Measurements from ENCODE around the gene GDPD5.
A peak's percentile ranks its signal among the peaks of the same experiment; 100 is the strongest.

The GDPD5 gene

DNA sequence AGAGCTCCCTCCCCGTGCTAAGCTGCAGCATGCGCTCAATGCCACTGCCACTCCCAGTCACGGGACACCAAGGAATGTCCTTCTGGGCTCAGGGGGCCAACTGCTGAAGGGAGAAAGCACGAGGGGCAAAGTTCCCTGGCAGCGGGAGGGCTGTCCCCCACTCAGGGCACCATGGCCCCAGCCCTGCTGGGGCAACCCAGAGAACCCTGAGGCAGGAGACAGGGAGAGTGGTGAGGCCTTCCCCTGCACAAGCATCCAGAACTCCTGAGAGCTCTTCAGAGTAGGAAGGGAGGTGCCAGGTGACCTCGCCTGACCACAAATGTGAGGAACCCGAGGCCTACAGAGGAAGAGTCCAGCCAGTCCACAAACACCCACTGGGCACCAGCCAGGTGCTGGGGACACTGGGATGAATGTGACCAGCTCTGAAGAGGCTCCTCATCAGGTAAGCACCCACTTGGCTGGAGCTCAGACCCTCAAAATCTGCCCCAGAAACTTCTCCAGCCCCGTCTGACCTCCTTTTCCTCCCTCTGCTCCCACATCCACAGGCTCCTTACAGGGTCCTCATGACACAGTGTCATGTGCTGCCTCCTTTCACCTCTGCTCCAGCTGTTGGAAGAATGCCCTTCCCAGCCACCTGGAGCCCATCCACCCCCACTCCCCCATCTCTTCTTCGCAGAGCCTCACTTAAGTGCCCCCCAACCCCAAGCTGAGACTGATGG lies 15.6 kb downstream of the GDPD5 start:
- no peak for DNase-seq (ENCODE audit: low spot score)

DNA sequence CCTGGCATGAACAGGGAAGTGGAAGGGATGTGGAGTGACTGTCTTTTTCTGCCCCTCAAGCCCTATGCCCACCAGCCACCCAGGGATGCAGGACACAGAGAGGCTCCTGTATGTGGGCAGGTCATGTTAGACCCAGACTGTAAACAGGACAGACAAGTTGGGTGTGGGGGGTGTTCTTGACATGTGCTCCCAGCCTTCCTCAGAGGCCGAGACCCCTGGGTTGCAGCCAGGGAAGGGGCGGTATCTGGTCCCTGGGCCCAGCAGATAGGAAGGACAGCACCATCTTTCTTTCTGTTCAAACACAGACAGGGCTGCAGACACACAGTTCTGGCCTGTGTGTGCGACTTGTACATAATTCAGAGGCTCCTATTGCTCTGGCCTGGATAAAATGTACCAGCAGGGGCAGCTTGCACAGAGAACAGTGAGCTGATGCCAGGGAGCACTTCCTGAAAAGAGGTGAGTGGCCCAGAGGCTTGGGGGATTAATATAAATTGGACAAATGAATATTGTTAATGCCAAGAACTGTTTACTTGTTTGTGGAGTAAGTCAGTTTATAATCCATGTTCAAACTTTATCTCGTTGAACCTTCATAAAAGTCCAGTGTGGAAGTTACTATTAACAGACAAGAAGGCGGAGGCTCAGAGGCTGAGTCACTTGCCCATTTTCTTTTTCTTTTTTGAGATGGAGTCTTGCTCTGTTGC lies 16.6 kb downstream of the GDPD5 start:
- DNase-seq (ENCODE audit: low spot score), result peak; percentile 50

DNA sequence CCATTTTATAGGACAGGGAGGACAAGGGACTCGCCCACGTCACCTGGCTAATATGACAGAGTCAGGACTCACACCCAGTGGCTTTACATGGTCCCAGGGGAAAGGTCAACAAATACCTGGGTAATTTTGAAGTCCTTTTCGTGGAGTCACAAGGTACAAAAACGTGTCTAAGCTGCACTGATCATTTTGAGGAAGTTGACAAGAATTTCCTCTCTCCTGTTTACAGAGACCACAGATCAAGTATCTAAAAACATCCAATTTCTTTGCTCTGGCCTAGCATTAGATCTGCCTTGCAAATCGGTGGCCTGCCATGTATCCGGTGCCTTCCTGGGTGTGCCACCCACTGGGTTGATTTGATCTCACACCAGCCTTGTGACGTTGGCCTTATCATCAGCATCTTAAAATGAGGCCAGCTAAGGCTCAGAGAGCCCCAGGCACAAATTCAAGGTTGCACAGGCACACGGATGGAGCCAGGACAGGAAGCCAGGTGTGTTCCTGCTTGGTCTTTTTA lies 17.6 kb downstream of the GDPD5 start:
- DNase-seq (ENCODE audit: low spot score), result peak; percentile 67

DNA sequence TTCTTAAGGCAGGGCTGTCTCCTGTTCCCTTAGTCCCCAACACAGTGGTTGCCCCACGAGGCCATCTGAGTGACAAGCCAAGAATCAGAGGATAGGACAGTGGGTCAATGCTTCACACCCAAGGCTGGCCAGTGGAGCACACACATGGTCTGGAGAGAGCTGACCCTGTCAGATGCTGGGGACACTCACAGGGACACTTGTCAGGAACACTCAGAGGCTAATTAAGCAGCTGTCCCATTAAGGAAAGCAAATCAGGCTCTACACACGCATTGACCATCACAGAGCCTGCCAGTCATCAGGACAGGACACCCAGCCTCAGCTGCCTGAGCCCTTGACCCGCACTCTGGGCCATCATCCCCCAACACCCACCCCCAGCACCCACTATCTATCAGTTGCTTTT lies 18.2 kb downstream of the GDPD5 start:
- no peak for DNase-seq (ENCODE audit: low spot score)

DNA sequence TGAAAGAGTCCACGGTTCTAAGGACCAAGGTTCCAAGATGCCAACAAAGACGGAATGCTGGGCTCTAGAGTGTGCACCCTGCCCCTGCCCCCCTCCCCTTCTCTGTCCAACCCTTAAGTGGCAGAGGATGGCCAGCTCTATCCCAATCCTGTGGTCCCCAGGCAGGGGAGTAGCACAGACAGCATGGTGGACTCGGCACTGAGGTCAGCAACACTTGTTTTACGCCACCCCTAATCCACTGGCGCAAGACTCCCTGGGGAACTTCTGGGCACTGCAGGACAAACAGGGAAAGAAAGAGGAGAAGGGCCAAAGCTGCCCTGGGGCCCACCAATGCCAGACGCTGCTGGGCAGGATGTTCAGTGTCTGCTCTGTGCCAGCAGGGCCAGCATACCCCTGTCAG lies 18.9 kb downstream of the GDPD5 start:
- DNase-seq (ENCODE audit: low spot score), result no peak

DNA sequence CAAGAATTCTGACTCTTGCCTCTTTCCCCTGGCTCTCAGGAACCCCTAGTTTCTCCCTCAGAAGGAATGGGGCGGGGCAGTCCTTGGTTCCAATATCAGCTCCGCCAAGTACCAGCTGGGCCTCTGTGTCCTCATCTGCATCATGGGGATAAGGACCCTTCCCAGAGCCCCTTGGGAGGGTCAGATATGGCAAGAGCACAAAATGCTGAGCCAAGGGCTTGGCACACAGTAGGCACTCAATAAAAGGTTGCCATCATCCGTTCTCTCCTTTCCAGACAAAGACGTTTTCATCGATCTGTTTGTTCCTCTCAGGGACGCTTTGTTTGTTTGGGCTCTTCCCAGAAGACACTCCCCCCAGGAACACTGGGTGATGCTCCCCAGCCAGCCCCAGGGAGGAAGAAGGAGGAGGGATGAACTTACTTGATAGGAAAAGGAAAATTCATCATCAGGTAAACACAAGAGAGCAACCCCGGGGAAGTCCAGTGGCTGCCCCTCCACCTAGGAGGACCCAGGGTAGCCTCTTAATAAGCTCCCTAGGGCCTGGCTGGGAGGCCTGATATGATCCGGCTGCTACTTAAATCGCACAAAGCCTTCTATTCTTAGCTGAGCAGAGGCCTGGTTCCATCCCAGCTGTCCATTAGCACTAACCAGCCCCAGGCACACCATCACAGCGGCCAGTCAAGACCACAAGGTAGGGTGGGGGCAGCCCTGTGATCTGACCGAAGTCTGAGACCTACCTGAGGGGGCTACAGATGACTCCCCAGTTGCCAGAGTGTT lies 19.6 kb downstream of the GDPD5 start:
- DNase-seq (ENCODE audit: low spot score), result no peak

DNA sequence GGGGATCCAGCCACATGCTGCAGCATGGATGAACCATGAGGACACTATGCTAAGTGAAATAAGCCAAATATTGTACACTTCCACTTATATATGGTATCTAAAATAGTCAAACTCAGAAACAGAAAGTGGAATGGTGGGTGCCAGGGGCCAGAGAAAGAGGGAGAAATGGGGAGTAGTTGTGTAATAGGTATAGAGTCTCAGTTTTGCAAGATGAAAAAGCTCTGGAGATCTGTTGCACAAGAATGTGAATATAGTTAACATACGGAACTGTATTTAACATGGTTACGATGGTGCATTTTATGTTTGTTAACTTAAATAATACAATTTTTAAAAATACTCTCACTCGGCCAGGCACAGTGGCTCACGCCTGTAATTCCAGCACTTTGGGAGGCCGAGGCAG lies 21.2 kb downstream of the GDPD5 start:
- no peak for DNase-seq (ENCODE audit: low spot score)

DNA sequence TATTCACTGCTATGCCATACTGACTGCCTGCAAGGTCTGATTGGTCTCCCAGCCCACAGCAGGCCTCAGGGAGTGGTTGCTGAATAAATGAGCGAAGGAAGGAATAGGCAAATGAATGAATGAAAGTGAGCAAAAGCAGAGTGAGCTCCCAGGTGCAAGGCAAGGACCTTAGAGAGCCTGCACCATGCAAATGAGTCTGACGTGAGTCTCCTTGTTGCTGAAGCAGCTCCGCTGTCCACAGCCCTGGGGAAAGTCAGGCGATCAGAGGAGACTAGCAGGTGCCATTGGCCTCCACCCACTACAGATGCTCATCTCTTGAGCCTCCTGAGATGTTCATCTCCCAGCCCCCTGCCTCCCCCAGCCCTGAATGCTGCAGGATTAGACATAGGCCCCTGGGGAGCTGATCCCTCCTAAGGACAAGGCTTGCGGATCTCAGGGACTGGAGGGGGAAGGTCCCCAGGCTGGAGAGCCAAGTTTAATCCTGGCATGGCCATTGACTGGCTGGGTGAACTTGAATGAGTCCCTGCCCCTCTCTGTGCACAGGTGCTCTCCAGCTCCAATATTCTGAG lies 22.1 kb downstream of the GDPD5 start:
- peak; percentile 86 for DNase-seq (ENCODE audit: low spot score)

DNA sequence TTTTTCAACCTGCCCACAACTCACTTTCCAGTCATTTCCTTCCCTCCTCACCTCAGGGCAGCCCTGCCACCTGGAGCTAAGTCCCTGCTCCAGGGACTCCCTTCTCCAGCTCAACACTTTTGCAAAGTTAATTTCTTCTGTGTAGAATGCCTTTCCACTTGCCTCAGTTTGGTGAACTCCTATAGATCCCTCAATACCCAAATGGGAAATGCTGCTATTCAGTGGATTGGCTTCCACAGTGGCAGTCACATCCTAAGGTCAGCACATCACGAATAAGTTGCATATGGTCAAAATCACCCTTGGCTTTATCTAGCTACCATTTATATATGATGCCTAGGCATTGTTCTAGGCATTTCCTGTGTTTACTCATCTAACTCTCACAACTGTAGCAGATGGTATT lies 23.6 kb downstream of the GDPD5 start:
- DNase-seq (ENCODE audit: low spot score), result no peak

DNA sequence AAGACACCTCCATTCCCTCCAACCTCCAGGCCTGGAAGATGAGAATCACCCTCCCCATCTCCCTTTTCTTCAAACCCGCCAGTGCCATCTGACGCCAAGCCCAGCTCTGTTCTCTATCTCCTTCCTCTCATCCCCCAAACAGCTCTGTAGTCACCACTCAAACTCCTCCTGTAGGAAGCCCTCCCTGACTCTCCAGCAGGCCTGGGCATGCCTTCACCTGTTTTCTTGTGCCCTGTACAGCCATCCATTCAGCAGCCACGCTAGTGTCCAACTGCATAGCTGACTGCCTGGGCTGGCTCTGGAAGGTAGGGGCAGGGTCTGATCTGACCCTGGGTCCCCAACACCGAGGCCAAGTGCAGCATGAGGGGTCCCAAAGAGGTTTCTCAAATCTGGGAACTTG lies 25.0 kb downstream of the GDPD5 start:
- no peak for DNase-seq (ENCODE audit: low spot score)

DNA sequence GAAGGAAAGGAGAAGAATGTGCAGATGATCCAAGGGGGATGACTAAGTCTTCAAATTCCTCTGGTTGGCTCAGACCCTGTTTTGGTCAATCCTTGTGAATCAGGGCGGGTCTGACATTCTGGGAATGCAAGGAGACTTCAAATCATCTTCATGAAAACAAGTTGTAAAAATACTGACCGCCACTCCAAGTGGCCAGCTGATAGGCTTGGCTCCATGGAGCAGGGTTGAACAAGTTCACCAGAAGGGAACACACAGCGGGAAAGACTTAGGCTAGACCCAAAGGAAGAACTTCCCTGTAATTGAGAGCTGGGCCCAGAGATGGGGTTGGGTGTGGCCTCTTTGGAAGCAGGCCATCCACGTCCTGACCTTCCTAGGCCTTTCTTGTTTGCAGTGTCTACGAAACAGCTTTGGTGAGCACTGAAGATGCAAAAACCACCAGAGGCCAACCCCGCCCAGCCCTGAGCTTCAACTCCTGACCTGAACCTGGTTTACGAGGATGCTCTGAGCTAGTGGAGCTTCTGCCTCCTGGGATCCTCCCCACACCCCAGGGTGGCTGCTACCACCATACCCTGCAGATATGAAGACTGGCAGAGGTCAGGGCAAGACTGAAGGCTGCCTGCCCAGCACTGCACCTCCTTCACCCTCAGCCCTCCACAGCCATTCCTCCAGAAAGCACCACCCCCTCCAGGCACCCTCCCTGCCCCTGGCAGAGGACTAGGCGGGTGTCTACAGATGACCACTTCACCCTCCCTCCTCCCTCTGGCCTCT lies 26.1 kb downstream of the GDPD5 start:
- DNase-seq (ENCODE audit: low spot score), result no peak

DNA sequence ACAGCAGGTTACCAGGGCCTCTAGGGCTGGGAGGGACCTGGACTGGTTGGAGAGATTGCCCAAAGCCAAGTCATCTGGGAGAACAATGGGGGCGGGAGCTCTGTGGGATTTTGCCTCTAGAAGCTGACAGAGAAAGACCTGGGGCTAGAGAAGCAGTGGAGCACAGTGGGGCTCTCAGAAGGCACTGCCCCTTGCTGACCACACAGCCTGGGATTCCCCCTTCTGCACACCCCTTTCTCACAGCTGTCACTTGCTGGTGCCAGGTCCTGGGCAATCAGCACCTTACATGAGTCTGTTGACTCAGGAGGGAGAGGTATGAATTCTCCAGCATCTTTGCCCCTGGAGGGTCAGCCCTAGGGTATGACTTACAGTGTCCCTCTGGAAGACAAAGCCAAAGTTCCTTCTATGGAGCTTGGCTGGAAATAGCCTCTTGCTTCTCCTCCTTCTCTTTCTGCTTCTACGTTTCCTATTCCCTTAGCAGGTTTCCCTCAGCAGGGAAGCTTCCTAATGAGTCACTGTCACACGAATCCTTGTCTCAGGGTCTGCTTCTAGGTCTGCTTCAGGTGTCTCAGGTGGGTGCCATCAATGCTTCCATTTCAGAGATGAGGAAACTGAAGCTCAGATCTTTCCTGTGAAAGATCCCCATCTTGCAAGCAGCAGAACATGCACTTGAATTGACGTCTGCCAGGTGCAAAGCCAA lies 27.0 kb downstream of the GDPD5 start:
- no peak for DNase-seq (ENCODE audit: low spot score)

DNA sequence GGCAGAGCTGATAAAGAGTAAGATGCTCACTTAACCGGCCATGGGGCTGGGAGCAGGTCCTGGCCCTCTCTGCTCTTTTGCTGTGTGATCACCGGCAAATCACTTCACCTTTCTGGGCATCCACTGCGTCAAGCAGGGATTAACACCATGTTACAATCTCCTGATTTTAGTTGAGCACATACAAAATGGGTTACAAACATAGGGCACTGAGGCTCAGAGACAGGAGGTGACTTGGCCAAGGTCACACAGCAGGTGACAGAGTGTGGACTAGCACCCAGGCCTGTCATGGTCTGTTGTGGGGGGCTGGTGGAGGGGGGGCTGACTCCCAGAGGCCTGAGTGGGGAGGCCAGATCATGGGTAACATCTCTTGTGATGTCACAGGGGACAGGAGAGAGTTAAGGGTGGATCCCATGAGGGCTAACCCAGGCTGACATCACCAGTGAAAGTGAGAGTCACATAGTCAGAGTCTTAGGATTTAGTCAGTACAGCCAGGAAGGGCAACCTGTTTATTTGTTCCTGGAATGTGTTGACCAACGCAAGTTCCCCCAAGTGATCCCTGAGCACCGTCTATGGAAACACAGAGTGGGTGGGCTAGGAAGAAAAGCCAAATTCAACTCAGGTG lies 27.8 kb downstream of the GDPD5 start:
- no peak for DNase-seq (ENCODE audit: low spot score)

DNA sequence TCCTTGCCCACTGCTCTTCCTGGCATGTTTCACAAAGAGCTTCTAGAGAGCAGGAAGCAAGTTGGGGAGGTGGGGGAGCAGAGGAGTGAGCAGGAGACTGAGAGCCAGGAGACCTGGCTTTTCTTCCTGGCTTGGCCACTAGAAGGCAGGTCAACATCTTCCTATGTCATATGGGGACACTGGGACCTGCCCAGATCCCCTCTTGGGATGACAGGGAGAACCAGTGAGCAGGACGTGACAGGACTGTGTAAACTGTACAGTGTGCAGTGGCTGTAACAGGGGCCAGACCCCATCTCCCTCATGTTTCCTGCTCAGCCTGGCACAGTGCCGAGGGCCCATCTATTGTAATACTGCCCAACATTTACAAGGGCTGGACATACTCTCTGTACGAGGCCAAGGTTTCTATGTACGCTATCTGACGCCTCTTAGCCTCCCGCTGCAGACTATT lies 29.4 kb downstream of the GDPD5 start:
- DNase-seq (ENCODE audit: low spot score), result no peak

DNA sequence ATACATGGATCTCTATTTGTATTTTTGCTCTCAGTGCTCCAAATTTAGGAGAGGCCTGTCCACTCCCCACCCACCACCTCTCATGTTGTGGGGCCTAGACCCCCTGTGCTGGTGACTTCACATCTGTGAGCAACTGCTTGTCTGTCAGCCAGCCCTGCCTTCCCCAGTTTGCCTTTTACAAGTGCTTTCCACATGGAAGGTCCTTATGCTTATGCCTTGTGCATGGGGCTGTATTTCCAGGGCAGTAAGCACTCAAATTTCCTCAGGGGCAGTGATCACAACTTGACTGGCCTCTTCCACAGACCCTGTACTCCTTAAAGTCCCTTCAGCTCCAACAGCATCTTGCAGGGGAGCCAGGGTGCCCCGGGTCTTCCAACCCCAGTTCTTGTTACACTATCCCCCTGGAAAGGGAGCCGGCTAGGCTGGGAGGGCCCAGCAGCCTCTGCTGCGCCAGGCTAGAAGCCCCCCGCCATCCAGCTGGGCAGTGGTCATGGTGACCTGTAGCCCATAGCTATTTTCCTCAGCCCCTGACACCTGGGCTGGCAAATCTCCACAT lies 29.9 kb downstream of the GDPD5 start:
- DNase-seq (ENCODE audit: low spot score), result no peak

DNA sequence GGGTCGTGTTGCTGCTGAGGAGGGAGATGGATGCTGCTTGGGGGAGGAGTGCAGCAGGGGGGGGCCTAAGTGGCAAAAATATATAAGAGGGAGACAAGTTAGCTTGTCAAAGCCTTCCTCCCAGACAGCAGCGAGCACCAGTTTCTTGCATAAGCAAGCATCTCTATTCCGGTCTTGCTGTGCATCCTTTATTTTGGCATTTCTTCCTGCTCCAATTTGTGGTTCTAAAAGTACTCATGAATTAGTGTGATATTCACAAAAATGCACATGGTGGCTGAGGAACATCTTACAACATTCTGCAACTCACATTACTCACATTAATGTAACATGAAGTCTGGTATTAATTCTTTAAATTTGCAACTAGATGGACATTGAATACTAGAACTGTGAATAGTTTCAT lies 32.1 kb downstream of the GDPD5 start:
- no peak for DNase-seq (ENCODE audit: low spot score)

DNA sequence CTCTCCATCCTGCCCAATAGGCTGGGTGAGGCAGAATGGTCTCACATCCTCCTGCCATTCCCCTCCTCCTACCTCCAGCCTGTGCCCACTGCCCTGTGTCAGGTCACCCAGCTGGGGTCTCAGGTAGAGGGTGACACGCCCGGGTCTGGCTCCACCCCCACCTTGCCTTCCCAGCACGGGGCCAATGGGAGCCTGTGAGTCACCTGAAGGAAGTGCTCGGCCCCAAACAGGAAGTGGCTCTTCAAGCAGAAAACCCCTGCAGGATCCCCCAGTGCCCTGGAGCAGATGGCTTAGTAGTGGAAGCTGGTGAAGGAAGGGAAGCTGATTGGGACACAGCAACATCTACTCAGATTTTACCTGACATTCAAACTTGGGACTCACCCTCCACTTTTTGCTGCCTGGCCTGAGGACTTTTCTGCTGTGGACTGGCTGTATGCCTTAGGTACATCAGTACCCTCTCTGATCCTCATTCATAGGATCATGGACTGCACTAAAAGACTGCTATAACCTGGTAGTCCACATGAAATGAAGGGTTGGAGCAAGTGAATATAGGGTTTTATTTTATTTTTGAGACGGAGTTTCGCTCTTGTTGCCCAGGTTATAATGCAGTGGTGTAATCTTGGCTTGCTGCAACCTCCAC lies 33.4 kb downstream of the GDPD5 start:
- peak; percentile 43 for DNase-seq (ENCODE audit: low spot score)

DNA sequence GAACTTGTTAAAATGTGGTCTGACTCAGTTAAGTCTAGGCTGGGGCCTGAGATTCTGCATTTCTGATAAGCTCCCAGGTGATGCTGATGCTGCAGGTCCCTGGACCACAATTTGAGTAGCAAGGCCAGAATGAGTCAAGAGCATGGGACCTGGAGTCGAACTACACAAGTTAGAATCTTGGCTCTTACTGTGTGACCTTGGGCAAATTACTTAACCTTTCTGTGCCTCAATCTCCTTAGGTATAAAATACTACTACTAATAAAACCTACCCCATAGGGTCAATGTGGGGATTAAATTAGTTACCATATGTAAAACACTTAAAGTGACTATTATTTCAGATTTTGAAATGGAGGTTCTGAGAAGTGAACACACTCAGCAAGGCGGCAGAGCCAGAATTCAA lies 34.3 kb downstream of the GDPD5 start:
- no peak for DNase-seq (ENCODE audit: low spot score)

DNA sequence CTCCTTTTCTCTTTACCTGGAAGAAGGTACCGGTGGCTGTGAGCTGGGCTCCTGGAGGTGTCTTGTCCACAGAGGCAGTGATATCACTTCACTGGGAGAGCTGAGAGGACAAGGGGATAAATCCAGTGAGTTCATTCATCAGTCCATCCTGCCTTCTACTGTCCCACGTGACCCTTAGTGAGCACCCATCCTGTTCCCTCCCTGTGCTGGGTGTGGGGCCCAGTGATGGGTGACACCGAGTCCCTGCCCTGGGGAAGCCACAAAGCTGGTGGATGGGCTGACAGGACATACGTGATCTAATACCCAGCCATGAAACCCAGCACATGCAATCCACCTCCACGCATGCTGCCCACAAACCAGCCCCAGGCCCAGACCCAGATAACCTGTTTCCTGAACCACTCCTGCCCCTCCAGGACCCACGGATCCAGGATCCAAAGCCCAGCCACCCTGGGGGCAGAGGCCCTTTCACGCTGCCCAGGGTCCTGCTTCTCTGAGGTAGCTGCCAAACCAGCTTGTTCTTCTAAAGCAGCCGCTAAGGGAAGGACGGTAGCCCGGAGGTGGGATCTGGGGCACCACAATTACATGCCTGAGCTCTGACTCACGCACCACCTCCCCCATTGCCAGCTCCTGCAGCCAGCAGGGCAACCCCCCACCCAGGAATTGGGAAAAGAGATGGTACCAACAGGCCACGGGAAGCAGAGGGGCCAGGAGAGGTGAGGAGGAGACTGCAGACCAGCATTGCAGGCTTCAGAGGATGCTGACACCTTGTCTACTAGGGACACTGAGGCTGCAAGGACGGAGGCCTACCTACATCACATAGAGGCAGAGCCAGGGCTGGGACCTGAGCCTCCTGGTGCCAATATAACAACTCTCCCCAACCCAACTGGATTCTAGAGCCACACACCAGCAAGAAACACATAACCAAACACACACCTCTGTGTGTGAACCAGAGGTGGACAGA lies 35.2 kb downstream of the GDPD5 start:
- DNase-seq (ENCODE audit: low spot score), result no peak

All from NAMALWA (cell line).